Activated CD4-positive, alpha-beta T cell treated with anti-CD3 and anti-CD28 coated beads for 4 hours (primary cell): Measurements from ENCODE around the gene MST1R.
"Not testable (repeated sequence)": the region's sequence is repeated elsewhere in the genome, so short reads cannot be mapped to it uniquely, and the experiment has no call there.

ENCODE experiments used
- DNase-seq, 2 donors: peaks; one replicate each; pipeline ENCODE4 v3.0.0-alpha.2; 2020

Gene MST1R

GRCh38 chr3:49910409-49911123, 6.9 kb upstream of the MST1R start:
- no peak for DNase-seq

GRCh38 chr3:49908373-49909199, 4.9 kb upstream of the MST1R start:
- no peak for DNase-seq

GRCh38 chr3:49906073-49906743, 2.5 kb upstream of the MST1R start:
- DNase-seq: peak; percentile 43 to 55

- not testable (repeated sequence) for DNase-seq
These were observed 775 bp upstream of the MST1R start for GRCh38 chr3:49904448-49904847.

GRCh38 chr3:49902511-49903345, 945 bp downstream of the MST1R start:
- DNase-seq: no peak

GRCh38 chr3:49901366-49902339, 2.0 kb downstream of the MST1R start:
- DNase-seq: no peak

GRCh38 chr3:49900491-49901153, 3.1 kb downstream of the MST1R start:
- DNase-seq: no peak

GRCh38 chr3:49899815-49900214, 3.9 kb downstream of the MST1R start:
- no peak for DNase-seq

GRCh38 chr3:49898991-49899390, 4.7 kb downstream of the MST1R start:
- no peak for DNase-seq

- DNase-seq: no peak
These were observed 7.3 kb downstream of the MST1R start for GRCh38 chr3:49896345-49896744.

- DNase-seq: no peak
These were observed 7.9 kb downstream of the MST1R start for GRCh38 chr3:49895791-49896190.

- no peak for DNase-seq
These were observed 14.4 kb downstream of the MST1R start for GRCh38 chr3:49889296-49889695.

GRCh38 chr3:49886922-49887265, 16.8 kb downstream of the MST1R start:
- DNase-seq: no peak

GRCh38 chr3:49883998-49884397, 19.7 kb downstream of the MST1R start:
- no peak for DNase-seq

GRCh38 chr3:49882166-49882565, 21.5 kb downstream of the MST1R start:
- no peak for DNase-seq

GRCh38 chr3:49880581-49881315, 22.9 kb downstream of the MST1R start:
- no peak for DNase-seq

GRCh38 chr3:49879721-49880120, 24.0 kb downstream of the MST1R start:
- DNase-seq: no peak

GRCh38 chr3:49878686-49879085, 25.0 kb downstream of the MST1R start:
- DNase-seq: no peak

- DNase-seq: no peak
These were observed 26.0 kb downstream of the MST1R start for GRCh38 chr3:49877716-49878115.

- DNase-seq: no peak
These were observed 27.1 kb downstream of the MST1R start for GRCh38 chr3:49876567-49876966.
